GM18511 (cell line): ENCODE data around the gene CCDC28B.

Source experiments
- ATAC-seq: cut with Tn5 transposase; IDR thresholded peaks from one replicate; pipeline ENCODE4 v1.9.1; 2021; ENCODE audit warnings: mild to moderate bottlenecking, moderate library complexity; ENCODE audit not compliant: unreplicated experiment

CCDC28B gene

DNA sequence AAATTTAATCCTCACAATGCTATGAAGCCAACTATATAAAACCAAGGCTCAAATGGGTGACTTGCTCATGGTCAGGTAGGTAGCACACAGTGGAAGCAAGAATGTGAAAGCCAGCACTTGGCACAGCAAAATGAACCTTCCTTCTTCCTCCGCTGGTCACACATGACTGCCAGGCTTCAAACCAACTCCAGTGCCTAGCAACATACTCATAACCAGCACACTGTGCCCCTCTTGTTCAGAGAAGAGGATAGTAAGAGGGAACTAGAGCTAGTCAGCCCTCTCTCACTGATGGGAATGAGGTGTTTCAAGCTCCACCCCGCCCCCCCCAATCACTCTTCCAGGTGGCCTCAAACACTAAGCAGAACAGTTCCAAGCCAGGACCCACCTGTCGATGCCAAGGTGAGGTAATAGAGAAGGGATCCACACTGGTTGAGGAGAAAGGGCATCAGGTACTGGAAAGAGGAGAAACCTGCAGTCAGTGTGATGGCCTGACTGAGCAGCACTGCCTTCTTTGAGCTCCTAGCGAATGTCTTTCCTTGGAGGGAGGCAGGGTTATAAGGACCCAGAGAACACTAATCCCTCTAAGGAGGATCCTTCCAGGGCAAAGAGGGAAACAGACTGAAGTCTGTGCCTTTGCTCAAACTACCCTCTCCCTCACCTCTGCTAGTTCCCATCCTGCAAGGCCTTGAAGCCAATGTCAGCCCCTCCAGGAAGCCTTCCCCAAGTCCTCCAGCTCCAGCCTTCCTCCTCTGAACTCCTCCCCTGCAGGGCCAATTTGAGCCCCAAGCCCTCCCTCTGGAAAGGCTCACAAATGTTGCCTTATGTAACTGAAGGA is 20.6 kb downstream of the CCDC28B start:
- no peak for ATAC-seq

- peak; percentile 28 for ATAC-seq
Observed at GRCh38 chr1:32221581-32221979, 21.2 kb downstream of the CCDC28B start.

DNA sequence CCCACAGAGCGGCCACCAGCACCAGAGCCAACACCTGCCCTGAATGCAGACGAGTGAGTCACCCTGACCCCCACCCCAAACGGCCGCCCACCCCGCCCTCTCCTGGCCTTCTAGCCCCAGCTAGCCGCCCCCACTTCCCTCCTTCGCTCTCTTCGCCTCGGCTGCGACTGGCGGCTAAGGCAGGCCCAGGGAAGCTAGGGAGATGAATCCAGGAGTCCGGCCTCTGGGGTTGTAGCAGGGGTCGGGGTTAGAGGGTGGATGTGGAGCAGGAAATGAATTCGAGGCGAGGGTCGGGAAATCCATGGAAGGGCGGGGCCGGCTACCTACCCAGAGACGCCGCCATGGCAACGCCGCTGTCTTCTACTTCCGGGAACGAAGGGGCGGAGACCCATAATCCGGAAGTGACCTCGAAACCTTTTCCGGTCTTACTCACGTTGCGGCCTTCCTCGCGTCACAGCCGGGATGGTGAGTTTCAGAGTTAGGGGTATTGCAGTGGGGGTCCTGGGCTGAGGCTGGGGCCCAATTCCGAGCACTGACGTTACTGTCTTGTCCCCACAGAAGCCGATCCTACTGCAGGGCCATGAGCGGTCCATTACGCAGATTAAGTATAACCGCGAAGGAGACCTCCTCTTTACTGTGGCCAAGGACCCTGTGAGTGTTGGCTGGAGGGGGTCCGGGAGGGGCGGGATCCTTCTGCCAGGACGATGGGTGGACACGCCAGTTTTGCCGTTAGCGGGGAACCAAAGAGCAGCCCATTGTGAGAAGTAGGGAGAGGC is 21.8 kb downstream of the CCDC28B start, which contains the start of the genes EIF3I and TMEM234:
TSS of gene EIF3I (plus strand) at position 428 of the 776 bp plus-strand sequence. CDS start at position 463, 35 bp downstream.
TSS of gene TMEM234 (minus strand) at position 374 of the 776 bp plus-strand sequence. CDS start at position 343, 31 bp downstream.
- peak; percentile 96 for ATAC-seq

DNA sequence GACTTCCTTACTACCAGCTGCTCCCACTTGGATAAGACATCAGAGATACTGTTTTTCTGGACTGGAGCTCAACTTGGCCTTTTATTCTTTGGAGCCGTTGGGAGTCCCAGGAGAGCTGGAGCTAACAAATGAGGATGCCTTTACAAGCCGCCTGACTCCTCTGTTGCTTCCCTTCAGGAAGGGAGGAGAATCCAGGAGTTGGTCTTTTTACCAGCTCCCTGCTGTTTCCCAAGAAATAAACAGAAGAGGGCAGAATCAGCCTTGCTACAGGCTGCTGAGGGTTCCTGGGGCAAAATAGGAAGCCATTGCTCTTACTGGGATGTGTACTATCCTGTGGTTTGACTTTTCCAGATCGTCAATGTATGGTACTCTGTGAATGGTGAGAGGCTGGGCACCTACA is 23.3 kb downstream of the CCDC28B start:
- ATAC-seq, result no peak

GRCh38 chr1:32224285-32224684 is 23.9 kb downstream of the CCDC28B start:
- no peak for ATAC-seq

DNA sequence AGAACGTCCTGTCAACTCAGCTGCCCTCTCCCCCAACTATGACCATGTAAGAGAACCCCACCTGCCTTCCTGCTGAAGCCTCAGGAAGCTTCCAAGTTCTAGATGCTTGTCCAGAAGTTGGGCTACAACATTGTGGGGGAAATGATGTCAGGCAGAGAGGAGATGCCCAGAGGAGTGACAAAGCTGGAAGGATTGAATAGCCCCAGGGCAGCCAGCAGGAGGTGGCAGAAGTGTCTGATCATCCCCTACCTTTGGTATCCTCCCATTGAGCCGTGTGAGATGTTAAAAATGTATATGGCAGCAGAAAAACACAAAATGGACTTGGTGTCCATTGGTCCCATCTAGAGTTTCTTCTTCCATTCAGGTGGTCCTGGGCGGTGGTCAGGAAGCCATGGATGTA is 28.4 kb downstream of the CCDC28B start:
- no peak for ATAC-seq

GRCh38 chr1:32231843-32232432 is 31.5 kb downstream of the CCDC28B start:
- ATAC-seq, result no peak

GRCh38 chr1:32232558-32233304 is 32.3 kb downstream of the CCDC28B start:
- no peak for ATAC-seq

DNA sequence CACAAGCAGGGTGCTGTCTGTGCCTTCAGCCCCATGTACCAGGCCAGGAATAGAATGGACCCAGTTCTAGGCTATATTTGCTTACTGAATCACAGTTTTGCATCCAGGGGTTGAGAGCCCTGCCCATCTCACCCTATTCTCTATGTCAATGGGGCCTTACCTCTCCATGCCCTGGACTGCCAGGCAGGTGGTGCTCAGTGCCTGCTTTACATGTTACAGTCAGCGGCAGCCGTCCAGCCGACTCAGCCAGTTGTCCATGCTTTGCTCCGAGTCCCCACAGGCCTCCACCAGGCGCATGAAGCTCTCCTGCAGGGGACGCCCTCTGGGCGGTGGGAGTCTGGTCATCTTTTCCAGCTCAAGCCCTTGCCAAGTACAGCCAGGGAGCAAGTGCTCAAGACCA is 34.4 kb downstream of the CCDC28B start:
- no peak for ATAC-seq

DNA sequence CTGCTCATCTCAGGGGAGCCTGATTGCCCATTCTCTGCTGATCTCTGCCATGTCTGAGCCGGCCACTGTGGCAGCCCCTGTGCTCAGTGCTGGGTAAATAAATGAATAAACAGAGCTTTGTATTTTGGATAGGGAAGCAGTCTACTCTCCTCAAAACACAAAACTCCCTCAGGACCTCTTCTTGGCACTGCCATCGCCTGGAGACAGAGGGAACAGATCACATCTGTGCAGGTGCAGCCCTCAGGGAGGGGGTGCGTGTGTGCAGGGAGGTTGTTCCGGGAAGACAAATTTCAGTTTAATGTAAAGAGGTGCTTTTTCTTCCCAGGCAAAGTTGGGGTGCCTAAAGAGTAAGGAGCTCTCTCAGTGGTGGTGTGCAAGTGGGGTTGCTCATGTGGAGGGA is 38.9 kb downstream of the CCDC28B start:
- ATAC-seq, result no peak

DNA sequence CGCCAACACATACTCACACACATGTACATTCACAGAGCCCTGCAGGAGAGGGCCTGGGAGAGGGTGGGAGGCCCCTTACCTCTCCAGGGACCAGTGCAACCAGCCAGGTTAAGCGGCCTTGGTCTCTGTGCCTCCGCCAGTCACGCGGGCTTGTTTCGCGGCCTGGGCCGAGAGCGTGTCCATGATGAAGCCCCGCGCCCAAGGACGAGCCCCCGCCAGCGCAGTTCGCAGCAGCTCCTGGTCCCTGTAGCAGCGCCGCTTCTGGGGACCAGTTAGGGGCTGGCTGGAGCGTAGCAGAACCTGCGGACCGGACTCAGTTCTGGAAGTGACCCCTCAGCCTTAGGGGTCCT is 39.4 kb downstream of the CCDC28B start:
- ATAC-seq, result no peak

DNA sequence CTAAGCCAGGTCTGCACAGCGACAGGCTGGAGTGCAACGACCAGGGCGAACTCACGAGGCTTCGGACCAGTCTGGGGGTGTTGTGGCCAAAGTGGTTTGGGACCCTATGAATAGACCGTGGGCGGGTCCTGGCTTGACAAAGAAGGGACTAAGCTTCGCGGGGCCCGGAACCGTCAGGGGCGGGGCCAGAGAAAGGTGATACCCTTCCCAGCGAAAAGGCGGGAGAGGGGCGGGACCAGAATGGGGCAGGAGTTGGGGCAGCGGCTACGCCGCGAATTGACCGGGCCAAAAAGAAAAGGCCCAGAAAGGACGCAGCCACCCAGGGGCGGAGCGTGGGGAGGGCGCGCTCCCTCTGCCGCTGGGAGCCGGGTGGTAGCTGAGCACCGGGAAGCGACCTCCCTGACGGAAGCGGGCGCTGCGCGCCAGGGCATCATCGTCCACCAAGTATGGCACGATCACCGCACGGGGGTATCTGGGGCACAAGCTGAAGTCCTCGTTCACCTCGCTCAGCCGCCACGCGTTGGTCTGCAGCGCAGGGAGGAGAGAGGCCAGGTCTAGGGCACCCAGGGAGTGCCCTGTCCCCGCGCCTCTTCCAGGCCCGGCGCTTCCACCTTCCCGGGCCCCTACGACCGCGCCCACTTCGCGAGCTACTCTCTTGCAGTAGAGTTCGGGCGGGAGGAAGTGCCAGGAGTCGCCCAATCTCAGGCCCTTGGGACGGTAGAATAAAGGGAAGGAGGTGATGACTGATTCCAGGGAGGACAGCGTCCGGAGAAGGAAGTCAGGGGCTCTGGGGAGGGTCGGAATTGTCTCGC is 40.0 kb downstream of the CCDC28B start:
- peak; percentile 44 for ATAC-seq

GRCh38 chr1:32241001-32241763 is 40.8 kb downstream of the CCDC28B start:
- peak; percentile 58 for ATAC-seq

- ATAC-seq, result no peak
Observed at GRCh38 chr1:32242341-32242851, 42.0 kb downstream of the CCDC28B start.

GRCh38 chr1:32246888-32247273 is 46.5 kb downstream of the CCDC28B start, which contains the start of gene FAM167B:
FAM167B (plus strand) TSS chr1:32247222; CDS start chr1:32247422, 200 bp downstream.
- ATAC-seq, result no peak

- ATAC-seq, result no peak
Observed at GRCh38 chr1:32247452-32247851, 47.1 kb downstream of the CCDC28B start.

GRCh38 chr1:32247983-32248889 is 47.8 kb downstream of the CCDC28B start:
- ATAC-seq, result no peak
